SJSA1 (cell line): Measurements from ENCODE around the gene VSIG2. TPM values are rescaled to one million over a fixed set of nuclear protein-coding genes. Genes with fewer than 3 reads are reported as not detected.

Experiments used
- DNase-seq, 2 experiments: peaks; one replicate each; pipeline ENCODE4 v3.0.0-alpha.2; 2015 to 2020; ENCODE audit warnings: low spot score in 2 of 2, low read depth in 1 of 2
- H3K27ac ChIP-seq: fragments of 250-450 bp; sonication (Bioruptor Pico); 2 replicates; pipeline ENCODE4 v1.5.1; 2020; ENCODE audit warnings: mild to moderate bottlenecking, moderate library complexity
- H3K27me3 ChIP-seq: fragments of 250-450 bp; sonication (Bioruptor Pico); replicated peaks from 2 replicates; pipeline ENCODE4 v1.5.1; 2020; ENCODE audit warnings: mild to moderate bottlenecking, moderate library complexity
- H3K36me3 ChIP-seq: fragments of 250-450 bp; sonication (Bioruptor Pico); 2 replicates; pipeline ENCODE4 v1.5.1; 2020; ENCODE audit warnings: mild to moderate bottlenecking
- H3K4me1 ChIP-seq: fragments of 250-450 bp; sonication (Bioruptor Pico); replicated peaks from 2 replicates; pipeline ENCODE4 v1.6.1; 2021; ENCODE audit warnings: mild to moderate bottlenecking
- H3K4me3 ChIP-seq: fragments of 250-450 bp; sonication (Bioruptor Pico); 2 replicates; pipeline ENCODE4 v1.5.1; 2020; ENCODE audit warnings: mild to moderate bottlenecking
- H3K9me3 ChIP-seq: fragments of 250-450 bp; sonication (Bioruptor Pico); replicated peaks from 2 replicates; pipeline ENCODE4 v1.5.1; 2020; ENCODE audit warnings: mild to moderate bottlenecking
- total RNA-seq: library from RNA; depleted of rRNA; stranded (reverse); fragments of >200 nt; shearing (Covaris generic); gene quantifications from 2 replicates; pipeline ENCODE4 v1.2.3, GENCODE V29; 2014

The VSIG2 gene
- total RNA-seq, 1 experiment from 2014 or later: not detected

- Histone ChIP-seq H3K4me3 (no peak overlapping the region), H3K4me1 (peaks cover 23% of the 10 kb centered on the region), H3K27ac (no peak overlapping the region), H3K36me3 (no peaks in the 10 kb centered on the region), H3K9me3 (no peaks in the 10 kb centered on the region), H3K27me3 (no peaks in the 10 kb centered on the region)
- DNase-seq: no peak
Observed at GRCh38 chr11:124748481-124749343, 3.3 kb downstream of the VSIG2 start.

- Histone ChIP-seq H3K9me3 (no peaks in the 10 kb centered on the region), H3K4me1 (peaks cover 23% of the 10 kb centered on the region), H3K36me3 (no peaks in the 10 kb centered on the region), H3K27me3 (no peaks in the 10 kb centered on the region), H3K4me3 (no peak overlapping the region), H3K27ac (no peak overlapping the region)
- no peak for DNase-seq
Observed at GRCh38 chr11:124748100-124748418, 4.0 kb downstream of the VSIG2 start.

GRCh38 chr11:124747406-124748099 is 4.5 kb downstream of the VSIG2 start:
- peaks cover 23% of the 10 kb centered on the region for H3K4me1 ChIP-seq
- no peaks in the 10 kb centered on the region for H3K36me3 ChIP-seq
- no peak overlapping the region for H3K27ac ChIP-seq
- DNase-seq: no peak
- no peak overlapping the region for H3K4me3 ChIP-seq
- H3K27me3 ChIP-seq: no peaks in the 10 kb centered on the region
- no peaks in the 10 kb centered on the region for H3K9me3 ChIP-seq

GRCh38 chr11:124746621-124747243 is 5.3 kb downstream of the VSIG2 start:
- Histone ChIP-seq H3K4me3 (peak overlapping the region; percentile 25), H3K9me3 (no peaks in the 10 kb centered on the region), H3K27ac (no peak overlapping the region), H3K36me3 (no peaks in the 10 kb centered on the region), H3K27me3 (no peaks in the 10 kb centered on the region), H3K4me1 (peaks cover 23% of the 10 kb centered on the region)
- DNase-seq: peak; percentile 26 to 68

GRCh38 chr11:124745835-124746620 is 6.0 kb downstream of the VSIG2 start:
- Histone ChIP-seq H3K9me3 (no peaks in the 10 kb centered on the region), H3K4me3 (no peak overlapping the region), H3K36me3 (no peaks in the 10 kb centered on the region), H3K4me1 (peaks cover 23% of the 10 kb centered on the region), H3K27me3 (no peaks in the 10 kb centered on the region), H3K27ac (no peak overlapping the region)
- DNase-seq: no peak

GRCh38 chr11:124745270-124745834 is 6.7 kb downstream of the VSIG2 start:
- Histone ChIP-seq H3K27me3 (no peaks in the 10 kb centered on the region), H3K9me3 (no peaks in the 10 kb centered on the region), H3K4me1 (peaks cover 23% of the 10 kb centered on the region), H3K4me3 (no peak overlapping the region), H3K36me3 (no peaks in the 10 kb centered on the region), H3K27ac (no peak overlapping the region)
- no peak for DNase-seq

- DNase-seq: no peak
- no peaks in the 10 kb centered on the region for H3K9me3 ChIP-seq
- no peaks in the 10 kb centered on the region for H3K27me3 ChIP-seq
- H3K4me1 ChIP-seq: peaks cover 15% of the 10 kb centered on the region
- no peak overlapping the region for H3K4me3 ChIP-seq
- no peaks in the 10 kb centered on the region for H3K36me3 ChIP-seq
- no peak overlapping the region for H3K27ac ChIP-seq
Observed at GRCh38 chr11:124743050-124743449, 9.0 kb downstream of the VSIG2 start.

- Histone ChIP-seq H3K36me3 (no peaks in the 10 kb centered on the region), H3K4me3 (no peak overlapping the region), H3K4me1 (peaks cover 13% of the 10 kb centered on the region), H3K27me3 (no peaks in the 10 kb centered on the region), H3K27ac (no peak overlapping the region), H3K9me3 (no peaks in the 10 kb centered on the region)
- DNase-seq: no peak
Observed at GRCh38 chr11:124742555-124742954, 9.5 kb downstream of the VSIG2 start.

- Histone ChIP-seq H3K4me3 (peak overlapping the region; percentile 48), H3K36me3 (no peaks in the 10 kb centered on the region), H3K27me3 (no peaks in the 10 kb centered on the region), H3K27ac (no peak overlapping the region), H3K4me1 (peaks cover 3% of the 10 kb centered on the region), H3K9me3 (no peaks in the 10 kb centered on the region)
- peak in 1 of 2 experiments; percentile 34 for DNase-seq
Observed at GRCh38 chr11:124740277-124740882, 11.7 kb downstream of the VSIG2 start.

- Histone ChIP-seq H3K4me1 (peaks cover 3% of the 10 kb centered on the region), H3K36me3 (no peaks in the 10 kb centered on the region), H3K9me3 (no peaks in the 10 kb centered on the region), H3K27me3 (no peaks in the 10 kb centered on the region), H3K4me3 (peak within 1 kb of the TSS; percentile 48), H3K27ac (no peak within 1 kb of the TSS)
- peak; percentile 57 to 81 for DNase-seq
Observed at GRCh38 chr11:124739479-124740276, 12.4 kb downstream of the VSIG2 start, which contains the start of gene NRGN. TSS of gene NRGN (plus strand) at chr11:124739942. CDS start at chr11:124740085, 143 bp downstream.

- H3K4me3 ChIP-seq: no peak overlapping the region
- H3K36me3 ChIP-seq: no peaks in the 10 kb centered on the region
- no peaks in the 10 kb centered on the region for H3K9me3 ChIP-seq
- DNase-seq: no peak
- no peak overlapping the region for H3K27ac ChIP-seq
- H3K27me3 ChIP-seq: no peaks in the 10 kb centered on the region
- H3K4me1 ChIP-seq: peaks cover 3% of the 10 kb centered on the region
Observed at GRCh38 chr11:124738713-124739478, 13.2 kb downstream of the VSIG2 start.
